Upper lobe of left lung (tissue), 4 donors: ENCODE measurements around the gene APBB2.

Experiments used
- EP300 ChIP-seq, 4 donors: sonication (generic); formaldehyde crosslinking; IDR thresholded peaks; one replicate each; pipeline ENCODE4 v1.5.1; 2017; ENCODE audit warnings: antibody characterized with exemption in 4 of 4, control low read depth in 2 of 4
- TF ChIP-seq, protein P1 (sequence below), 6 experiments: fragments of 450-650 bp in 4 of 6; fragments of 200-600 bp in 2 of 6; sonication (generic) in 2 of 6; IDR thresholded peaks; one replicate each; pipeline ENCODE4 v1.5.1; 2016 to 2019; ENCODE audit warnings: antibody characterized with exemption in 6 of 6

DNA sequence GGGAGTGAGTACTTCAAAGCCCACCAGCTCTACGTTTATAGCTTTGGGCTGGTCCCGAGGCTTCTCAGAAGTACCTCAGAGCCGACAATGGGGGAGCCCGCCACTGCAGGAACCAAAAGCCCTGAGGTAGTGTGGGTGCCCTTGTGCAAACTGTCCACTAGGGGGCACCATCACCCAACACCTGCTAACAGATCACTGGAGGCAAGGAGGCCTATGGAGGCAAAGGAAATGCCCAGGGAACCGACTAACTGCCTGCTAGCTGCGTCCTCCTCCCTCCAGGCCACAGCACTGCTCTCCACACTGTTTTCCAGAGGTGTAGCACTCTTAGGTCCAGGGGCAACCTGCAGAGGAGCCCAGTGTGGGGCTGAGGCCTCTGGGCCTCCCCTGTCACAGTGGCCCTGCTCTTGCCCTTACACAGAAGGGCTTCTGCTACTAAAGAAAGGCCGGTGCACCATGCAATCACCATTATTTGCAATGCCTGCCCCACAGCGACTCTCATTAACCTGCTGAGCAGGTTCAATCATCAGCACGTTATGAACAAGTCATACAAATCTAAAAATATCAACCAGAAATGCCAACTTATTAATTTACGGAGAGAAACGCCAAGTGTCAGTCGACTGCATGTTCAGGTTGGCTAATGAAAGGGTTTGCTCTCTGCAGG is 305.5 kb downstream of the APBB2 start:
- TF ChIP-seq, protein P1, sequence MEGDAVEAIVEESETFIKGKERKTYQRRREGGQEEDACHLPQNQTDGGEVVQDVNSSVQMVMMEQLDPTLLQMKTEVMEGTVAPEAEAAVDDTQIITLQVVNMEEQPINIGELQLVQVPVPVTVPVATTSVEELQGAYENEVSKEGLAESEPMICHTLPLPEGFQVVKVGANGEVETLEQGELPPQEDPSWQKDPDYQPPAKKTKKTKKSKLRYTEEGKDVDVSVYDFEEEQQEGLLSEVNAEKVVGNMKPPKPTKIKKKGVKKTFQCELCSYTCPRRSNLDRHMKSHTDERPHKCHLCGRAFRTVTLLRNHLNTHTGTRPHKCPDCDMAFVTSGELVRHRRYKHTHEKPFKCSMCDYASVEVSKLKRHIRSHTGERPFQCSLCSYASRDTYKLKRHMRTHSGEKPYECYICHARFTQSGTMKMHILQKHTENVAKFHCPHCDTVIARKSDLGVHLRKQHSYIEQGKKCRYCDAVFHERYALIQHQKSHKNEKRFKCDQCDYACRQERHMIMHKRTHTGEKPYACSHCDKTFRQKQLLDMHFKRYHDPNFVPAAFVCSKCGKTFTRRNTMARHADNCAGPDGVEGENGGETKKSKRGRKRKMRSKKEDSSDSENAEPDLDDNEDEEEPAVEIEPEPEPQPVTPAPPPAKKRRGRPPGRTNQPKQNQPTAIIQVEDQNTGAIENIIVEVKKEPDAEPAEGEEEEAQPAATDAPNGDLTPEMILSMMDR (IDR thresholded peaks at IDR 0.05), result peak; percentile 83 to 95 (median 84)
- TF ChIP-seq EP300 (IDR thresholded peaks at IDR 0.05), result no peak
